NCI-H2107 treated with DMSO at 0.1 percent for 48 hours (cell line): ENCODE measurements around the gene PSD4.

ENCODE experiments used
- DNase-seq: peaks from one replicate; lab custom pipeline; 2025; ENCODE audit not compliant: unreplicated experiment; lab: John Stamatoyannopoulos, UW

The PSD4 gene

GRCh38 chr2:113235347-113236226 is 61.8 kb downstream of the PSD4 start:
- DNase-seq, result peak; percentile 20

GRCh38 chr2:113236367-113237159 is 62.8 kb downstream of the PSD4 start:
- DNase-seq, result no peak

DNA sequence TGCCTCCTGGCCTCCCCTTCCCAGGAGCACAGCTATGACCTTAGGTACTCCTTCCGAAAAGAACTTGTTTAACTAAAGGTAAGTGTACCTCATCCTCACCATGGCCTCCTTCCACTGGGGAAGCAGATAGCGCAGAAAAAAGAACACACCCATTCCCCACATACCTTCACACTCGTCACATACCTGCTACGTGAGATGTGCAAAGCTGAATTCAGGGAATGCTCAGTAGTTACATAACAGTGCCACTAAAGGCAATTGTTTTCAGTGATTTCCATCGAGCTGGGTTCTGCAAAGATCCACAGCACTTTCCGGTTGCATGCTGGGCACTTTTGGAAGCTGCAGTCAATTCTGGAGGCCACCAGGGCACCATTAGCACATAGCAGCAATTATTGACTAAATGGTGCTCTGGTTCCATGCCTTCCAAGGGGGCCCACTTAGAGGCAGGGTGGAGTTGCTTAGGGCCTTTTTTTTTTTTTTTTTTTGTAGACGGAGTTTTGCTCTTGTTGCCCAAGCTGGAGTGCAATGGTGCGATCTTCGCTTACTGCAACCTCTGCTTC is 63.9 kb downstream of the PSD4 start:
- DNase-seq, result no peak

GRCh38 chr2:113238871-113239839 is 65.4 kb downstream of the PSD4 start:
- no peak for DNase-seq

DNA sequence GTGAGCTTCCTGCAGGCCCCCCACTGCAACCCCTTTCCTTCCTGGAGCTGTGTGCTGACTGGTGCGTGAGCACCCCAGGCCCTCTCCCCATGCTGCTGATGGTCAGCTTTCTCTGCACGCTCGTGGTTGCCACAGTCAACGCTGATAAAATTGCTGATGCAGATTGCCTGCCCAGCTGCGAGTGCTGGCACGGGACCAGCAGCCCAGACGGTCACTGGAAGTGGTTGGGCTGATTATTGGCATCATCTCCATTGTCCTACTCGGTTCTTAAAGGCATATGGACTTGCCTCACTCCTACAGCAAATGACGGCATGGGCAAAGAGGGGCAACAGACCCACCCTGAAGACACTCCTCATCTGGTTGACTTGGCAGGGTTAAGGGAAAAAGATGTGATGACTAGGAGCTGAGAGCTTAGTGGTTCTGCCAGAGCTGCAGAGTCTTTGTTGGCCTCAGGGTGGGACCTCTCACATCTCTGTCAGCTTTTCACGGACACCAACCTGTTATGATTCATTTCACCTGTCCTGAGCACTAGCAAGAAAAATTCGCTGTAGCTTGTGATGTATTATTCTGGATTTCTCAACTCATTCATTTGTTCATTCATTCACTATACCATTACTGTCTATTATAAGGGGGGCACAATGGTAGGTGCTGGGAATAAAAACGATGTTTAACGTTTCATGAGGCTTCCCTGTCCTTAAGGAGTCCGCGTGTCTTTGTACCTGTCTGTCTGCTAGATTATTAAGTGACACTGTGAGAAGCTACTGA is 66.6 kb downstream of the PSD4 start:
- no peak for DNase-seq

GRCh38 chr2:113240915-113241911 is 67.4 kb downstream of the PSD4 start:
- DNase-seq, result no peak

- no peak for DNase-seq
Measured at GRCh38 chr2:113242327-113242726, 68.6 kb downstream of the PSD4 start.

- DNase-seq, result no peak
Measured at GRCh38 chr2:113245276-113245711, 71.5 kb downstream of the PSD4 start.

GRCh38 chr2:113246606-113247005 is 72.8 kb downstream of the PSD4 start:
- no peak for DNase-seq

- peak; percentile 6 for DNase-seq
Measured at GRCh38 chr2:113248997-113249770, 75.4 kb downstream of the PSD4 start.

DNA sequence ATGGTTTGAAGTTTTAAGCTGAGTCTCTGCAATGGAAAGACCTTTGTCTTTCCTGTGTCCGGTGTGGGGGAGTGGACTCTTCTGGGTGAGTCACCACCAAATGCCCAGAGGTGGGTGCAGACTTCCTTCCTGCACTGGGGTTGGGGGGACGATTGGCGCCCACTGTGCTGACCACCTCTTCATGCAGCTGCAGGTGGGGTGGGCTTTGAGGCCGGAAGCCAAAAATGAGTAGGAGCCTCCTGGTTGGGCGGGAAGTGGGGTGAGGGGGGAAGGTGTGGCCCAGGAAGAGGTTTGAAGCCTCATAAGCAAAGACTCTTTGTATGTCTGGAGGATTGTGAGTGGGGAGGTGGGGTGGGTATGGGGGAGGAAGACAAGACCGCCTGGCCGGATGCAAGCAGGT is 77.3 kb downstream of the PSD4 start:
- DNase-seq, result no peak

DNA sequence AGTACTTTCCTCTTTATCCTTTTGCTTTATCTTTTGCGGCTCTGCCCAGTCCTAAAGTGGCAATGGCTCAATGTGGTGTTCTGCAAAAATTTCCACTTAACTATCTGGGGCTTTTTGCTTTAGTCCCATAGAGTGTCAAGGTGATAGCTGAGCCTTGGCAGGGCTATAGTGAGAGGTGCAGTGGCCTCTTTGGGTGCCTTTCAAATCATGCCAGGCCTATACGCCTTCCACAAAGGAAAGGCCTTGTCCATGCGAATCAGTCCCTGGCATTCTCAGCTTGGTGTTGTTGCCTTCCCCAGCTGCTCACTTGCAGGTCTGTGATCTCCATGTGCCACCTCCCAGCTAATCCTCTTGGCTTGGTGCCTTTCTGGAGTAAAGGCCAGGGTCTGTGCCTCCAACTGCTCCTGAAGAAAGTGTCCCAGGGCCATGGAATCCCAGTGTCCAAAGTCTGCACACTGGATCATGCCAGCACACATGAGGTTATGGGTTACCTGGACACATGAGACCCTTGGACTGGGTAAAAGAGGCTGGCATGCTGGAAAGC is 78.3 kb downstream of the PSD4 start:
- DNase-seq, result no peak

DNA sequence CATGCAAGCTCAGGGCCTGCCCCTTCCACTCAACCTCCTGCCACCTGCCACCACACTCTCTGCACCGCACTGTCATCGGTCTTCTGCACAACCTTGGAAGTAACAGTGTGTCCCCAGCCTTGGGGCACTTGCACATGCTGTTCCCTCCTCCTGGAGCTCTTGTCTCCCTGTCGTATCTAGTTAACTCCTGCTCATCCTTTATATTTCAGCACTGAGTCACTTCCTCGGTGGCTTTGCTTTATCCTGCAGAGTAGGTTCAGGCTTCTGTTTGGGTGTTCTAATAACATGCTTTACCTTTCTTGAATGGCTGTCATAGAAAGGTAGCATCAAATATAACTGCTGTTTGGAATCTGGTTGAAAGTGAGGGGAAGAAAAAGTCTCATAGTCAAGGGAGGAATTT is 79.7 kb downstream of the PSD4 start:
- no peak for DNase-seq

- DNase-seq, result no peak
Measured at GRCh38 chr2:113255140-113256070, 81.6 kb downstream of the PSD4 start.

DNA sequence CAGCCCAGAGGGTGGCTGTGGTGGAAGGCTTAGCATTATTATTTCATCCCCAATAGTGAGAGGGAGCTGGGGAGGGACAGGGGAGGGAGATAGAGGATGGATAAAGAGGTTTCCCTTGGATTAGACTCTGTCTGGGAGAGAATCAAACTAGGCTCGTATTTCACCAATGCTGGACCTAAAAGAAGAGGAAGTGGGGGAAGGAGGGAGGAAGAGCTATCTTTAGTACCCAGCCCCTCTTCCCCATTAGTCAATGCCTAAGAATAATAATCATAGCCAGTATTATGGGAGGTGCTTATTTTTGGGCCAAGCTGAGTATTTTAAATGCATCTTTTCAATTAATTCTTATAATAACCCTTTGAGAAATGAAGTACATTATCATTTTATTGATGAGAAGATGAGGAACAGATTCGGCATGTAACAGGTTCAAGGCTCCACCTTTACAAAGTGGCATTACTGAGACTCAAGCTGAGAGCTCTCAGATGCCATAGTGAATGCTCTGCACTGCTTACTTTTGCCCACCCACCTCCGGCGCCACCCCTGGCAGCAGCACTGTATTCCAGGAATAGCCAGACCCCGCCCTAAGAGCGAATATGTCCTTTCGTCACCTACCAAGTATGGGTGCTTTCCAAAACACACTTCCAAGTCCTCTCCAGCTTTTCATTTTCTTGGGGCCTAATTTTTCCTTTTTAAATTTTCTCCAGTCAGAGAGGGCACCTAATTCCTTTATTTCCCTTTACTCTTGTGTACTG is 83.9 kb downstream of the PSD4 start:
- no peak for DNase-seq
